Dendritic cell treated with granulocyte-macrophage colony-stimulating factor and Interleukin-4, amounts not matched to agents 40 ng/mL and 50 ng/mL, for 4 days (primary cell): ENCODE results near the gene SYNGR1.

ENCODE experiments used
- H3K27ac Mint-ChIP-seq: one replicate; pipeline ENCODE4 v1.8.0; 2022; ENCODE audit warnings: mild to moderate bottlenecking, mixed read lengths
- H3K27me3 Mint-ChIP-seq: one replicate; pipeline ENCODE4 v1.8.0; 2022; ENCODE audit warnings: mild to moderate bottlenecking, mixed read lengths
- H3K36me3 Mint-ChIP-seq: one replicate; pipeline ENCODE4 v1.8.0; 2022; ENCODE audit warnings: low read depth, mixed read lengths
- H3K4me1 Mint-ChIP-seq: one replicate; pipeline ENCODE4 v1.8.0; 2022; ENCODE audit warnings: low read depth, mixed read lengths
- H3K4me3 Mint-ChIP-seq: one replicate; pipeline ENCODE4 v1.8.0; 2022; ENCODE audit warnings: mild to moderate bottlenecking, moderate library complexity, mixed read lengths
- H3K9me3 Mint-ChIP-seq: one replicate; pipeline ENCODE4 v1.8.0; 2022; ENCODE audit warnings: mixed read lengths
- intact Hi-C: fragments of 100-400 bp; cut with micrococcal nuclease; formaldehyde crosslinking; loops from one replicate; pipeline ENCODE4 v1.15.0; 2022

SYNGR1 gene, protein sequence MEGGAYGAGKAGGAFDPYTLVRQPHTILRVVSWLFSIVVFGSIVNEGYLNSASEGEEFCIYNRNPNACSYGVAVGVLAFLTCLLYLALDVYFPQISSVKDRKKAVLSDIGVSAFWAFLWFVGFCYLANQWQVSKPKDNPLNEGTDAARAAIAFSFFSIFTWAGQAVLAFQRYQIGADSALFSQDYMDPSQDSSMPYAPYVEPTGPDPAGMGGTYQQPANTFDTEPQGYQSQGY

DNA sequence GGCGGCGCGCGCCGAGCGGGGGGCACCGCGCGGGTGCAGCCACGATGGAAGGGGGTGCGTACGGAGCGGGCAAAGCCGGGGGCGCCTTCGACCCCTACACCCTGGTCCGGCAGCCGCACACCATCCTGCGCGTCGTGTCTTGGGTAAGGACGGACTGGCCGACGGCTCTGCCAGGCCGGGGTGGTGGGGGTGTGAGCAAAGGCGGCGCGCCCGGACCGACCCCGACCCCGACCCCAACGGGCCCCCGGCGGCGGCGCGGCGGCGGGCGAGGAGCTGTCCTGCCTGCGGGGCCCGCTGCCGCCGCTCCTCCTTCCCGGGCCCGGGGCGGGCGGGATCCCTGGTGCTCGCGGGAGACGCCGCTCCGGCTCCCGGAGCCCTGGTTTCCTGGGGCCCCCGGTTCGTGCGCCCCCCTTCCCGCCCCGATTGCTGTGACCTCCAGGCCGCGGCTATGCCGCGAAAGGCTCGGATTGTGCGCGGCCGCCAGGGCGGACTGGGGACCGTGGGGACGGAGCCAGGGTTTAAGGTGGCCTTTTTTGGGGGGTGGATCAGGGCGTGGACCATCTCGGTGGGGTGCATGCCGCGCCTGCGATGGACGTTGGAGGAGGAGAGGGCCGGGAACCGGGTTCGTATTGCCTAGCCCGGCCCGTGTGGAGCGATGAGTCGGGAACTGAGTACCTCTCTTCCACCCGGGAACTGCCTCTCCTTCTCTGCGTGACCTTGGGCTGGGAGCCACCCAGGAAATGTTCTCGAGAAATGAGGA, at the start of gene SYNGR1:
Gene SYNGR1, plus strand, starts transcription at position 25 of the 760 bp plus-strand sequence. Its CDS starts 20 bp downstream, at position 45.
- H3K9me3 Mint-ChIP-seq = no peaks in the 10 kb centered on the region
- intact Hi-C loops = loop anchor here (10.0 kb wide), 1 partner anchor 165 kb away; no protein-coding TSS in a partner anchor
- H3K4me3 Mint-ChIP-seq = peak within 1 kb of the TSS; percentile 75
- no peaks in the 10 kb centered on the region for H3K36me3 Mint-ChIP-seq
- H3K27me3 Mint-ChIP-seq = peaks cover 15% of the 10 kb centered on the region
- H3K4me1 Mint-ChIP-seq = peaks cover 28% of the 10 kb centered on the region
- peak within 1 kb of the TSS; percentile 67 for H3K27ac Mint-ChIP-seq

DNA sequence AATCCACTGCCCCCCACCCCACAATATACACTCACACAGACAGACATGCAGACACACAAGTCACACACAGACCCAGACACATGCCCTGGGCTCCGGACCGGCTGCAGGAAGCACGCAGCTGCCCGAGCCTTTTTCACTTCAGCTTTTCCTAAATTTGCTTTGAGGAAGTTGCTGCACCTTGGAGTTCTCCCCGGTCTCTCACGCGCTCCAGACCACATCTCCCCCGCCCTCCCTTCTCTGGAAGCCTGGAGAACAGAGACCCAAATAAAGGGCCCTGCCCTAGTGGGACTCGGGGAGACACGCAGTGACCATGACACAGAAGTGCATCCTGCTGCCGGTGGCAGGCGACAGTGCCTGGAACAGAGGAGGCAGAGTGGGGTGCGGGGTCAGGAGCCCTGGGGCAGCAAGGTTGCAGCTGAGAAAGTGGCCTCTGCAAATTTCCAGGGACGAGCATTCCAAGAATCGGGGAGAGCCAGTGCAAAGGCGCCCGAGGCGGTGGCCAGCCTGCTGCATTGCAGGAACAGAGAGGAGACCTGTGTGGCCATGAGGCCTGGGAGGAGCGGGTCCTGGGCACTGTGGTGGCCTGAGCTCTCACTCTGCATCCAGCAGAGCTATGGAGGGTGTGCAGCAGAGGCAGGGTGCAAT, 49.5 kb upstream of the SYNGR1 start:
- Mint-ChIP-seq H3K9me3 (no peaks in the 10 kb centered on the region), H3K4me1 (peaks cover 69% of the 10 kb centered on the region), H3K27me3 (peaks cover 5% of the 10 kb centered on the region), H3K4me3 (peak overlapping the region; percentile 57), H3K36me3 (no peaks in the 10 kb centered on the region), H3K27ac (peak overlapping the region; percentile 91)
- intact Hi-C loops = loop anchor here (1.0 to 10.0 kb wide), 4 partner anchors 14 to 426 kb away; partner anchors contain the start of genes CBX6 and PDGFB

DNA sequence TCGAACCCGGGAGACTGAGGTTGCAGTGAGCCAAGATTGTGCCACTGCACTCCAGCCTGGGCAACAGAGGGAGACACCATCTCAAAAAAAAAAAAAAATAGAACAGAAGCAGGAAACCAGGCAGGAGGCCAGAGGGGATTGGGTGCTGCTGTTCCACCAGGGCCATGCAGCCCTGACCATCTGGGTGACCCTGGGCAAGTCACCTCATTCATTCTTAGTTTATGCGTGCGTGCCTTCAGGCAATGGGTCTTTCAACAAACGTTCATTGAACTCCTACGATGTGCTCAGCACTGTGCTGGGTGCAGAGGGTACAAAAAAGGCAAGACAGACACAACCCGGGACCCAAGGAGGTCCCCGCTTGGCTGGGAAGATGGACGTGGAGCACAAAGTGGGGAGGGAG, 48.7 kb upstream of the SYNGR1 start:
- H3K27ac Mint-ChIP-seq = peak overlapping the region; percentile 91
- peaks cover 4% of the 10 kb centered on the region for H3K27me3 Mint-ChIP-seq
- H3K9me3 Mint-ChIP-seq = no peaks in the 10 kb centered on the region
- H3K36me3 Mint-ChIP-seq = no peaks in the 10 kb centered on the region
- peaks cover 66% of the 10 kb centered on the region for H3K4me1 Mint-ChIP-seq
- intact Hi-C loops = loop anchor here (2.0 to 10.0 kb wide), 3 partner anchors 14 to 426 kb away; partner anchors contain the start of genes CBX6 and PDGFB
- peak overlapping the region; percentile 57 for H3K4me3 Mint-ChIP-seq

DNA sequence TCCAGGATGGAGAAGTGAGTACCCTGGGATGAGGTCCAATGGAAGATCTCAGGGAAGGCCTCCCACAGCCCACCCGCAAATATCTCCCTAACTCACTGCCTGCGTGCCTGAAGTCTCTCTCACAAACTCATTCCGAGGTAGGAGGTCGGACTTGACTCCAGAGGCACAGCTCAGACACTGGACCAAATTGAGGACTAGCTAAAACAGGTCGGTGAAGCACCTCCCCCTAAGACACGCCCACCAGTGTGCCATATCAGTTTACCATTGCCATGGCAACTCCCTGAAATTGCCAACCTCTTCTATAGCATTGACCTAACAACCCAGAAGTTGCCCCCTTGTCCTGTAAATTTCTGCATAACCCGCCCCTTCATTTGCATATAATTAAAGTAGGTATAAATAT, 47.9 kb upstream of the SYNGR1 start:
- Mint-ChIP-seq H3K4me1 (peaks cover 66% of the 10 kb centered on the region), H3K27ac (peak overlapping the region; percentile 13), H3K36me3 (no peaks in the 10 kb centered on the region), H3K27me3 (no peaks in the 10 kb centered on the region), H3K9me3 (no peaks in the 10 kb centered on the region), H3K4me3 (no peak overlapping the region)
- intact Hi-C loops = loop anchor here (2.0 to 10.0 kb wide), 3 partner anchors 15 to 427 kb away; partner anchors contain the start of genes CBX6 and PDGFB

DNA sequence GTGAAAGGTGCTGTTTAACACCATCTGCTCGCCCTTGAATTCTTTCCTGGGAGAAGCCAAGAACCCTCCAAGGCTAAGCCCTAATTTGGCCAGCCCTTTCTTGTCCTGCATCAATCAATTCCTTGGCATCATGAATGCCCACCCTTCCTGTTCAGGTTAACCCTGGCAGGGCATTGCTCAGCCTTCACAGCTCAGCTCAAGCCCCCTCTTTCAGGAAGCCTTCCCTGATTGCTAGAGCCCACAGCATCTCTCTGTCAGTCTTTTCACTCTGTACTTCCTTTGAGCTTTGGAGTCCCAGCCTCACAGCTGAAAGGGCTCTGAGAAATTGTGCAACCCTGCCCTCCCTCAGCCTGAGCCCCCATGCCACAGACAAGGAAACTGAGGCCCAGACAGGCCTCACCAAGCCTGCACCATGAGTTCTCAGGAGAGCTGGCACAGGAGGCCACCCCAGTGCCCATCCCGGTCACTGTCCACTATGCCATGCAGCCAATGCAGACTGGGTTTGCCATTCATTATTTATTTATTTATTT, 47.3 kb upstream of the SYNGR1 start:
- Mint-ChIP-seq H3K4me3 (no peak overlapping the region), H3K27me3 (no peaks in the 10 kb centered on the region), H3K9me3 (no peaks in the 10 kb centered on the region), H3K36me3 (no peaks in the 10 kb centered on the region), H3K4me1 (peaks cover 66% of the 10 kb centered on the region), H3K27ac (peak overlapping the region; percentile 13)
- intact Hi-C loops = loop anchor here (5.0 to 10.0 kb wide), 2 partner anchors 60 to 428 kb away; partner anchors contain the start of genes CBX6 and PDGFB

DNA sequence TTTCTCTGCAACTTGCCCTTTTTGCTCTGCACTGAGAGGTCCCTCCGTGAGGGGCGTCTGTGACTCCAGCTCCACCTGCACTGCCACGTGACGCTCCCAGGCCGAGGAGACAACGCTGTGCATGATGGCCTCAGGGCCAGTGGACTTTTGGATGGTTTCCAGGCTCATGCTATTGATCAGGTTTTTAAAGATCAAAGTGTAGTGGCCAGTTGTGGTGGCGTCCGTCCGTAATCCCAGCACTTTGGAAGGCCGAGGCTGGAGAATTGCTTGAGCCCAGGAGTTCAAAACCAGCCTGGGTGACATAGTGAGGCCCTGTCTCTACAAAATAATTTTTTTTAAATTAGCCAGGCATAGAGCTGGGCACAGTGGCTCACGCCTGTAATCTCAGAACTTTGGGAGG, 46.4 kb upstream of the SYNGR1 start:
- H3K9me3 Mint-ChIP-seq = no peaks in the 10 kb centered on the region
- intact Hi-C loops = loop anchor here (5.0 to 10.0 kb wide), 2 partner anchors 61 to 429 kb away; partner anchors contain the start of genes CBX6 and PDGFB

DNA sequence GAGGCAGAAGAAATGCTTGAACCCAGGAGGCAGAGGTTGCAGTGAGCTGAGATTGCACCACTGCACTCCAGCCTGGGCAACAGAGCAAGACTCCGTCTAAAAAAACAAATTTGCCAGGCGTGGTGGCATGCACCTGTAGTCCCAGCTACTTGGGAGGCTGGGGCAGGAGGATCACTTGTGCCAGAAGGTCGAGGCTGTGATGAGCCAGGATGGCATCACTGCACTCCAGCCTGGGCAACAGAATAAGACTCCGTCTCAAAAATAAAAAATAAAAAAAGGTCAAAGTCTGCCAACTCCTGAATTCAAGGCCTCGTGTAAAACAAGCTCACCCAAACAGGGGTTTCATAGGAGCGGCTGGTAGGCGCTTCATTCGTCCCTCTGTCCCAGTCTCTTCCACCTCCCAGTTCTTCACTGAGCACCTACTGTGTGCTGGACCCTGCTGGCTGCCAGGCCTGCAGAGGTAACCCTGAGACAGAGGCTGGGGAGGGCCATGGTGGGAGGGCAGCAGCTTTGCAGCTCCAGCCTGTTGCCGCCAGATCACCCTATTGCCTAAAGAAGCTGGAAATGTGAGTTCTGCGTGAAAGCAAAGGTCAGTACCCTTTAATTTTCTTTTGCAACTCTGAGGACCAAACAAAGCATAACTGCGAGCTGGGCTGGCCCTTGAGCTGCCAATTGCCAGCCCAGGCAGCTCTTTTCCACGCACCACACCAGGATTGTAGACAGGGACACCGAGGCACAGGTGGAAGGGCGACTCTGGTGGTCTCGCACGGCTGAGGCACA, 45.7 kb upstream of the SYNGR1 start:
- Mint-ChIP-seq H3K4me1 (peaks cover 64% of the 10 kb centered on the region), H3K27ac (peak overlapping the region; percentile 37), H3K4me3 (no peak overlapping the region), H3K9me3 (no peaks in the 10 kb centered on the region), H3K36me3 (no peaks in the 10 kb centered on the region), H3K27me3 (no peaks in the 10 kb centered on the region)
- intact Hi-C loops = loop anchor here (5.0 to 10.0 kb wide), 2 partner anchors 62 to 429 kb away; partner anchors contain the start of genes CBX6 and PDGFB

More for the DNA sequence above, 46.4 kb upstream of the SYNGR1 start:
- Mint-ChIP-seq H3K4me3 (no peak overlapping the region), H3K4me1 (peaks cover 61% of the 10 kb centered on the region), H3K27ac (peak overlapping the region; percentile 37), H3K36me3 (no peaks in the 10 kb centered on the region), H3K27me3 (no peaks in the 10 kb centered on the region)

DNA sequence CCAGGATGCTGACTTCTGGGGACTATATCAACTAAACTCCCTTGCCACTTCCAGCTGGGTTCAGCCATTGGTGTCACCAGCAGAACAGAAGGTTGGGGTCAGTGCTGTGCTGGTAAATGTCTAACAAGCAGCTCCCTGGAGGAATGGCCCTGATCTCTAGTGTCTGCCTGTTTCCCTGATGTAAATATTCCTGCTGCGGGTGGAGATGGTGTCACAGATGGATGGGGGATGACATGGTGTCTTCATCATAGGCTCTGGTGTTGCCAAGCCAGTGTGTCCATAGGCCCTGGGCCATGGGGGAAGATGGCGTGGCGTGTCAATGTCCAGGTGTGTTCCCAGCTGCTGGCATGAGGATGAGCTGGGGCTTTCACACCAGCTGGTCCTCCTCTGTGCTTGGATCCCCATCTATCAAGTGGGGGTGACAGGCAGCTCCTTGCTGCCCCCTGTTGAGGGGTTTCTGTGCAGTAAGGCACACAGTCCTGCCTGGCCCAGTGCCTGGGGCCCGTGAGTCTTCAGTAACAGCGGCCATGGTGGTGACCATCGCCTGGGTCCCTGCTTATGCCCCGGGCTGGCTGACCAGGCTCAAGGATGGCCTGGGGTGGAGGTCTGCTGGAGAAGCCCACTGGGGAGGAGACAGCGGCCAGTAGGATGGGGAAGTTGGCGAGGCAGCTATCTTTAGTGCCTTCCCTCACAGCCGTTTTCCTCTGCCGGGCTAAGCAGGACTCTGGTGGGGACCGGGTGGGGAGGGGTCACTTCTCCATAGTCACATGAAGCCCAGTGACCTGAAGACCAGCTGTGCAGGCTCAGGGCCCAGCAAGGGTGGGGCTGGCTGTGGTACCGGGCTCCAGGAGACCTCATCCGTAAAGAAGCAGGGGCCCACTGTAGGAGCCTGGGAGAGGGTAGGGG, 43.1 kb upstream of the SYNGR1 start:
- Mint-ChIP-seq H3K4me3 (no peak overlapping the region), H3K27ac (peak overlapping the region; percentile 54), H3K27me3 (no peaks in the 10 kb centered on the region), H3K4me1 (peaks cover 63% of the 10 kb centered on the region), H3K36me3 (peaks cover 9% of the 10 kb centered on the region), H3K9me3 (no peaks in the 10 kb centered on the region)
- intact Hi-C loops = loop anchor here (10.0 kb wide), 1 partner anchor 432 kb away; the partner anchor contains the start of gene CBX6

DNA sequence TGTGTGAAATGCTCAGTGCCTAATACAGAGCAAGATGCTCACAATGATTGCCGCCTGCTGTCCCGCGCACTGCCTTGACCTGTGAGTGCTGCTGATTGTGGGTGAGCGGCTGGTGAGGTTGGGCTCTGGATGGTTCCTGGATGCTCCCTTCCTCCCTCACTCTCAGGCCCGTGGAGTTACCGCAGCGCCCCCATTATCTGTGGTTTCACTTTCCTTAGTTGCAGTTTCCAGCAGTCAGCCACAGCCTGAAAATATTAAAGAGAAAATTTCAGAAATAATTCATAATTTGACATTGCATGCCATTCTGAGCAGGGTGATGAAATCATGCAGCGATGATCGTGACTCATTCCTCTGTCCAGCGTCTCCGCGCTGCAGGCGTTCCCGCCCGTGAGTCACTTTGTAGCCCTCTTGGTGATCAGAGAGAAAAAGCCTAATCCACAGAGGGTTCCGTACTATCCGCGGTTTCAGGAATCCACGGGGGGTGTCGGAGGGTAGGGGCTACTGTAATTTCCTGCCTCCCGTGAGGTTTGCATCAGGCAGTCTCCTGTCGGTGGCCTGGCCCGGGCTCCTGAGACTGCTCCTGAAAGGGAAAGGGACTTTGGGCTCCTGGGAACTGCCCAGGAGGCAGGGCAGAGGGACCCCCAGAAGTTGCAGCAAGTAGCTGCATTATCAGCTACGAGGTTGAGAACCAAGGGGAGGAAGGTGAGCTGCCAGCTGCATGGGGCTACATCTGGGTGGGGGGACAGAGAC, 41.0 kb upstream of the SYNGR1 start:
- intact Hi-C loops = loop anchor here (10.0 kb wide), 1 partner anchor 434 kb away; the partner anchor contains the start of gene CBX6
- H3K27ac Mint-ChIP-seq = peak overlapping the region; percentile 70

DNA sequence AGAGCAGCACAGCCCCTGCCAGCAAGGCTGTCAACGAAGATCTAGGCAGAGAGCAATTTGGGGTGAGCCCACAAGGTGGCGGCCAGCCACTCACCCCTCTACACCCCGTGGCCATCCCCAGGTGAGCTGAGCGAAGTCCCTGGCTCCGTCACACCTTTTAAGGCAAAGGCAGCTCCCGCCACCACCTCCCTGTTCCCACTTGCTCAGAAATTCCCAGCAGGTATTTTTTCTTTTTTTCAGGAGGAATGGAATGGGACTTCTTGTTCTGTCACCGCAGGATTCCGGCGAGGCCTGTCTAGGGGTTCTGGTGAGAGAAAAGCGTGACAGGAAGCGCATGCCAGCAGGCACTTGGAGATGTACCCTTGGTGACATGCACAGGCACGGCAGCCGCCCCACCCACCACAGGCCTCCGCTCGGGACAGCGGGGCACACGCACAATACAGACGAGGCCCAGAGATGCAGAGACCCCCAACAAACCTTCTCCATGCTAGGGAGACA, 40.4 kb upstream of the SYNGR1 start:
- H3K27ac Mint-ChIP-seq = peak overlapping the region; percentile 70
- peak overlapping the region; percentile 51 for H3K4me3 Mint-ChIP-seq
- peaks cover 68% of the 10 kb centered on the region for H3K4me1 Mint-ChIP-seq
- H3K36me3 Mint-ChIP-seq = peaks cover 36% of the 10 kb centered on the region
- intact Hi-C loops = loop anchor here (10.0 kb wide), 1 partner anchor 435 kb away; the partner anchor contains the start of gene CBX6
- no peaks in the 10 kb centered on the region for H3K27me3 Mint-ChIP-seq
- no peaks in the 10 kb centered on the region for H3K9me3 Mint-ChIP-seq

More for the DNA sequence above, 41.0 kb upstream of the SYNGR1 start:
- Mint-ChIP-seq H3K4me3 (peak overlapping the region; percentile 51), H3K4me1 (peaks cover 63% of the 10 kb centered on the region), H3K27me3 (no peaks in the 10 kb centered on the region), H3K36me3 (peaks cover 30% of the 10 kb centered on the region), H3K9me3 (no peaks in the 10 kb centered on the region)

DNA sequence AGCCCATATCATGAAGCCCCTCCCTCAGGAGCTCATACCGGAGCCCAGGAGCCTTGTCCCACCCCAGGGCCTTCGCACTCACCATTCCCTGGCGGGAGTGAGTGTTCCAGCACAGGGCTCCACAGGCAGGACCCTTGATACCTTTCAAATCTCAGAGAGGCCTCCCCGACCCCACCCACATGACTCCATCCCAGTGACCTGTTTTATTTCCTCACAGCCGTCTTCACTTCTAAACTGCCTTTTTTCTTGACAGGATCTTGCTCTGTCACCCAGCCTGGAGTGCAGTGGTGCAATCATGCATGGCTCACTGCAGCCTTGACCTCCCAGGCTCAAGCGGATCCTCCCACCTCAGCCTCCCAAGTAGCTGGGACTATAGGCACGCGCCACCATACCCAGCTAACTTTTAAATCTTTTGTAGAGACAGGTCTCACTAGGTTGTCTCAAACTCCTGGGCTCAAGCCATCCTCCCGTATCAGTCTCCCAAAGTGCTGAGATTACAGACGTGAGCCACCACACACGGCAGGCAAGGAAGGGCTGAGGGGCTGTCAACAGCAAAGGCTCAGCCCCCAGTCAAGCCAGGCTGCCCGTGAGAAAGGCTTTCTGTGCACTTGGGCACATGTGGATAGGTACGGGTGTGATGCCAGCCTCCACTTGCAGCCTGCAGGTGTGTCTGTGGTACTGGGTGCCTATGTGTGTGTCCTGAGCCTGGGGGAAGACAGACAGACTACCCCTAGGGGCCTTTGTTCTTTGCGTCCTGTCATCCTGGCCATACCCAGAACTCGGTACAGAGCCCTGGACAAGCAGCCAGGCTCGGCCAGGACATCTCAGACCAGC, 39.7 kb upstream of the SYNGR1 start:
- Mint-ChIP-seq H3K4me1 (peaks cover 75% of the 10 kb centered on the region), H3K27ac (peak overlapping the region; percentile 70), H3K27me3 (no peaks in the 10 kb centered on the region), H3K36me3 (peaks cover 43% of the 10 kb centered on the region), H3K4me3 (no peak overlapping the region), H3K9me3 (no peaks in the 10 kb centered on the region)
- intact Hi-C loops = loop anchor here (10.0 kb wide), 2 partner anchors 215 to 435 kb away; partner anchors contain the start of genes ATF4 and CBX6
